Measurements from ENCODE around the gene TSPAN18.

DNA sequence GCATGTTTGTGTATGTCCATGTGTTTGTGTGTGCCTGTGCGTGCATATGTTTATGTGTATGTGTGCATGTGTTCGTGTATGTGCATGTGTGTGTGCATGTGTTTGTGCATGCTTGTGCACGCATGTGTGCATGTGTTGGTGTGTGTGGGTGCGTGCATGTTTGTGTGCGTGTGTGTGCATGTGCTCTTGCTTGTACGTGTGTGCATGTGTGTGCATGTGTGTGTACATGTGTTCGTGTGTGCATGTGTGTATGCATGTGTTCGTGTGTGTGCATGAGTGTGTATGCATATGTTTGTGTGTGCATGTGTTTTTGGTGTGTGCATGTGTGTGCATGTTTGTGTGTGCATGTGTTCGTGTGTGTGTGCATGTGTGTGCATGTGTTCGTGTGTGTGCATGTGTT is 63.4 kb downstream of the TSPAN18 start:
- TF ChIP-seq, protein P1, sequence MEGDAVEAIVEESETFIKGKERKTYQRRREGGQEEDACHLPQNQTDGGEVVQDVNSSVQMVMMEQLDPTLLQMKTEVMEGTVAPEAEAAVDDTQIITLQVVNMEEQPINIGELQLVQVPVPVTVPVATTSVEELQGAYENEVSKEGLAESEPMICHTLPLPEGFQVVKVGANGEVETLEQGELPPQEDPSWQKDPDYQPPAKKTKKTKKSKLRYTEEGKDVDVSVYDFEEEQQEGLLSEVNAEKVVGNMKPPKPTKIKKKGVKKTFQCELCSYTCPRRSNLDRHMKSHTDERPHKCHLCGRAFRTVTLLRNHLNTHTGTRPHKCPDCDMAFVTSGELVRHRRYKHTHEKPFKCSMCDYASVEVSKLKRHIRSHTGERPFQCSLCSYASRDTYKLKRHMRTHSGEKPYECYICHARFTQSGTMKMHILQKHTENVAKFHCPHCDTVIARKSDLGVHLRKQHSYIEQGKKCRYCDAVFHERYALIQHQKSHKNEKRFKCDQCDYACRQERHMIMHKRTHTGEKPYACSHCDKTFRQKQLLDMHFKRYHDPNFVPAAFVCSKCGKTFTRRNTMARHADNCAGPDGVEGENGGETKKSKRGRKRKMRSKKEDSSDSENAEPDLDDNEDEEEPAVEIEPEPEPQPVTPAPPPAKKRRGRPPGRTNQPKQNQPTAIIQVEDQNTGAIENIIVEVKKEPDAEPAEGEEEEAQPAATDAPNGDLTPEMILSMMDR (conservative IDR thresholded peaks at IDR 0.05; ENCODE audit: low read depth in 2 of 2) = no peak
- TF ChIP-seq EZH2 (IDR thresholded peaks at IDR 0.05; ENCODE audit: low read depth, unreplicated experiment) (no peak), ZNF114 (CRISPR knock-in tag; IDR thresholded peaks at IDR 0.05) (no peak), POLR2AphosphoS5 (IDR thresholded peaks at IDR 0.05; ENCODE audit: low read depth) (no peak), JUNB (IDR thresholded peaks at IDR 0.05; ENCODE audit: unreplicated experiment) (no peak), EZH2phosphoT487 (IDR thresholded peaks at IDR 0.05; ENCODE audit: unreplicated experiment) (no peak), CREB1 (CRISPR knock-in tag; IDR thresholded peaks at IDR 0.05; ENCODE audit: low read depth) (no peak), NANOG (IDR thresholded peaks at IDR 0.05; ENCODE audit: borderline replicate concordance) (no peak), ZNF331 (CRISPR knock-in tag; IDR thresholded peaks at IDR 0.05; ENCODE audit: low read depth) (no peak), STAT1 (IDR thresholded peaks at IDR 0.05; ENCODE audit: unreplicated experiment) (no peak)
- TF ChIP-seq, protein P2, sequence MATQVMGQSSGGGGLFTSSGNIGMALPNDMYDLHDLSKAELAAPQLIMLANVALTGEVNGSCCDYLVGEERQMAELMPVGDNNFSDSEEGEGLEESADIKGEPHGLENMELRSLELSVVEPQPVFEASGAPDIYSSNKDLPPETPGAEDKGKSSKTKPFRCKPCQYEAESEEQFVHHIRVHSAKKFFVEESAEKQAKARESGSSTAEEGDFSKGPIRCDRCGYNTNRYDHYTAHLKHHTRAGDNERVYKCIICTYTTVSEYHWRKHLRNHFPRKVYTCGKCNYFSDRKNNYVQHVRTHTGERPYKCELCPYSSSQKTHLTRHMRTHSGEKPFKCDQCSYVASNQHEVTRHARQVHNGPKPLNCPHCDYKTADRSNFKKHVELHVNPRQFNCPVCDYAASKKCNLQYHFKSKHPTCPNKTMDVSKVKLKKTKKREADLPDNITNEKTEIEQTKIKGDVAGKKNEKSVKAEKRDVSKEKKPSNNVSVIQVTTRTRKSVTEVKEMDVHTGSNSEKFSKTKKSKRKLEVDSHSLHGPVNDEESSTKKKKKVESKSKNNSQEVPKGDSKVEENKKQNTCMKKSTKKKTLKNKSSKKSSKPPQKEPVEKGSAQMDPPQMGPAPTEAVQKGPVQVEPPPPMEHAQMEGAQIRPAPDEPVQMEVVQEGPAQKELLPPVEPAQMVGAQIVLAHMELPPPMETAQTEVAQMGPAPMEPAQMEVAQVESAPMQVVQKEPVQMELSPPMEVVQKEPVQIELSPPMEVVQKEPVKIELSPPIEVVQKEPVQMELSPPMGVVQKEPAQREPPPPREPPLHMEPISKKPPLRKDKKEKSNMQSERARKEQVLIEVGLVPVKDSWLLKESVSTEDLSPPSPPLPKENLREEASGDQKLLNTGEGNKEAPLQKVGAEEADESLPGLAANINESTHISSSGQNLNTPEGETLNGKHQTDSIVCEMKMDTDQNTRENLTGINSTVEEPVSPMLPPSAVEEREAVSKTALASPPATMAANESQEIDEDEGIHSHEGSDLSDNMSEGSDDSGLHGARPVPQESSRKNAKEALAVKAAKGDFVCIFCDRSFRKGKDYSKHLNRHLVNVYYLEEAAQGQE (IDR thresholded peaks at IDR 0.05; ENCODE audit: unreplicated experiment) = no peak
- TF ChIP-seq, protein P3, sequence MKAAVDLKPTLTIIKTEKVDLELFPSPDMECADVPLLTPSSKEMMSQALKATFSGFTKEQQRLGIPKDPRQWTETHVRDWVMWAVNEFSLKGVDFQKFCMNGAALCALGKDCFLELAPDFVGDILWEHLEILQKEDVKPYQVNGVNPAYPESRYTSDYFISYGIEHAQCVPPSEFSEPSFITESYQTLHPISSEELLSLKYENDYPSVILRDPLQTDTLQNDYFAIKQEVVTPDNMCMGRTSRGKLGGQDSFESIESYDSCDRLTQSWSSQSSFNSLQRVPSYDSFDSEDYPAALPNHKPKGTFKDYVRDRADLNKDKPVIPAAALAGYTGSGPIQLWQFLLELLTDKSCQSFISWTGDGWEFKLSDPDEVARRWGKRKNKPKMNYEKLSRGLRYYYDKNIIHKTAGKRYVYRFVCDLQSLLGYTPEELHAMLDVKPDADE (IDR thresholded peaks at IDR 0.05) = no peak

All from GM23338 (cell line).